Muscle layer of colon (tissue), 2 donors: ENCODE measurements around the gene MSLN.
A peak's percentile ranks its signal among the peaks of the same experiment; 100 is the strongest.

ENCODE experiments used
- H3K27ac ChIP-seq: one replicate; pipeline ENCODE4 v1.7.0; 2013; ENCODE audit warnings: low read depth, mild to moderate bottlenecking, low read length, moderate library complexity
- H3K27me3 ChIP-seq, 2 donors: one replicate each; pipeline ENCODE4 v1.7.0; 2013; ENCODE audit warnings: low read length in 2 of 2, mild to moderate bottlenecking in 2 of 2; ENCODE audit not compliant: insufficient read depth in 2 of 2, control insufficient read depth in 1 of 2
- H3K36me3 ChIP-seq: one replicate; pipeline ENCODE4 v1.7.0; 2013; ENCODE audit warnings: mild to moderate bottlenecking, low read length; ENCODE audit not compliant: insufficient read depth
- H3K4me1 ChIP-seq: one replicate; pipeline ENCODE4 v1.7.0; 2013; ENCODE audit warnings: mild to moderate bottlenecking, low read length; ENCODE audit not compliant: insufficient read depth
- H3K4me3 ChIP-seq, 2 donors: one replicate each; pipeline ENCODE4 v1.7.0; 2013; ENCODE audit warnings: low read length in 2 of 2, low read depth in 1 of 2, mild to moderate bottlenecking in 1 of 2, moderate library complexity in 1 of 2
- H3K9ac ChIP-seq: one replicate; pipeline ENCODE4 v1.7.0; 2013; ENCODE audit warnings: low read length
- H3K9me3 ChIP-seq: one replicate; pipeline ENCODE4 v1.7.0; 2013; ENCODE audit warnings: mild to moderate bottlenecking, low read length
- donor health status: abdominal sarcoma.
- donor health status: Adenocarcinoma of cecum.

The MSLN gene

DNA sequence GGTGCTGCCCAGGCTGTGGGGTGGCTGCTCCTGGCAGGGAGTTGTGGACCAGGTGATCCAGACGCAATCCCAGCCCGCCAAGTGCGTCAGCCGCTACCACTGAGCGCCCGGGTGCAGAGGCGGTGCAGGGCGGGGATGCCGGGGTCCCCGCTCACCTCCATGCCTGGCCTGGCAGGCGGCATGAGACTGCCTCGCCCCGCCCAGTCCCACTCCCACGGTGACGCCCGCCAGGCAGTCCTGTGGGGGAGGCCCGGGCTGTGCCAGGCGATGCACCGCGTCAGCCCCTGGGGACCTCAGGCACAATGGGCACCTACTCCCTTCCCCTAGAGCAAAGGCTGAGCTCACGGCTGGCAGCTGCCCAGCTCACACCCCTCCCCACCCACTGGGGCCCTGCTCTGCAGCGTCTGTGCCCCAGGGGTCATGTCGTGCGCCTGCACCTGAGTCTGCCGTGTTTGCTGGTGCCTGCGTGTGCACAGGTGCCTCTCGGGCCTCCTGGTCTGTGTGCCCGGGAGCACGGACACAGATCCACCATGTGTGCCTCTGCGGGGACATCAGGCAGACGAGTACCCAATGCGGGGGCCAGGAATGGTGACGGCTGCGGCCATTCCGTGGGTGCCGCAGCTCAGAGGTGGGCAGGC lies 22.4 kb downstream of the MSLN start:
- Histone ChIP-seq H3K36me3 (no peaks in the 10 kb centered on the region), H3K4me3 (no peak overlapping the region), H3K9ac (no peak overlapping the region), H3K9me3 (no peaks in the 10 kb centered on the region), H3K27ac (no peak overlapping the region), H3K4me1 (peaks cover 7% of the 10 kb centered on the region), H3K27me3 (peaks cover 0 to 47% of the 10 kb centered on the region in 2 donors)

DNA sequence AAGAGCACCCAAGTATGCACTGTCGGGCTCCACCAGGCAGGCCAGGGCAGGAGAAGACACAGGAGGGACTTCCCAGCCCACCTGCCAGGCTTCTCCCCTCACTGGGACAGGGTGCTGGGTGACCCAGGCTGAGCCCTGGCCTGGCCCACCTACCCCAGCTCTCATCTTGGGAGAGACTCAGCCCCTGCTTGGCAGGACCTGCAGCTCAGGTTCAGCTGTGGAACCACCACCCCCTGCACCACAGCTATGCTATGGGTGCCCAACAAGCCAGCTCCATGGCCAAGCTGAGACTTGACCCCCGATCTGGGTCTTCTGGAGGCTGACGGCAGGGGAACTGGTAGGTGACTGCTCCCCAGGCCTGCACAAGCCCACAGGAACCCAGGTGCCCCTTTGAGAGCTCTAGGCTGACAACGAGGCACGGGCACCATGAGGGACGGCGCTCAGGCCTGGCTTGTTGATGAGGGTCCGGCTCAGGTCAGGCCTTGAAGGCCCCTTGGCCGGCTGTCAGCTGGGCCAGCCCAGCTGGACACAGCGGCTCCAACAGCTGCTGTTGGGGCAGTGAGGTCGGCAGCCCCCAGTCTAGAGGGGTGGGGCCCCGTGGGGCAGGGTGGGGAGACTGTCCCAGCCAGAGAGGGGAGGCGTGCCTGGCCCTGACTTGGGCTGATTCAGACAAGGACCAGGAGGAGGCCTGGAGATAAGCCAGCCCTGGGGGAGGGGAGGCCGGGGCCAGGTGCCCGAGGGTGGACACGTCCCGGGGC lies 23.0 kb downstream of the MSLN start:
- no peak overlapping the region for H3K9ac ChIP-seq
- H3K36me3 ChIP-seq = no peaks in the 10 kb centered on the region
- no peak overlapping the region for H3K4me3 ChIP-seq
- peaks cover 7% of the 10 kb centered on the region for H3K4me1 ChIP-seq
- no peaks in the 10 kb centered on the region for H3K9me3 ChIP-seq
- H3K27ac ChIP-seq = no peak overlapping the region
- H3K27me3 ChIP-seq = peaks cover 0 to 40% of the 10 kb centered on the region in 2 donors

DNA sequence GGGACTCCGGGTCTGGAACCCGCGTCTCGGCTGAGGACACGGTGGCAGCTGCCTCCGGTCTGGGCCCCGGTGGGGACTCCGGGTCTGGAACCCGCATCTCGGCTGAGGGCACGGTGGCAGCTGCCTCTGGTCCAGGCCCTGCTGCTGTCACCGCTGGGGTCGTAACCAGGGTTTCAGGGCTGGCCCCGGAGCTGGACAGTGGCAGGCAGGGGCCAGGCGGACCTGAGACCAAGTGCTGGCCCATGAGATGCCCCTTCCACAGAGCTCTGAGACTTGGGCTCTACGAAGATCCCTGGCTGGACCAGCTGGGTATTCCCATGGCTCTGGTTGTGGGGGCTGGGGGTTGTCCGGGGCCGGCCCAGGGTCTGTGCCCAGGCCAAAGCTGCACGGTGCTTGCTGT lies 23.9 kb downstream of the MSLN start:
- H3K9ac ChIP-seq = no peak overlapping the region
- peaks cover 0 to 36% of the 10 kb centered on the region in 2 donors for H3K27me3 ChIP-seq
- H3K9me3 ChIP-seq = no peaks in the 10 kb centered on the region
- H3K4me1 ChIP-seq = peaks cover 13% of the 10 kb centered on the region
- H3K36me3 ChIP-seq = no peaks in the 10 kb centered on the region
- no peak overlapping the region for H3K4me3 ChIP-seq
- no peak overlapping the region for H3K27ac ChIP-seq

DNA sequence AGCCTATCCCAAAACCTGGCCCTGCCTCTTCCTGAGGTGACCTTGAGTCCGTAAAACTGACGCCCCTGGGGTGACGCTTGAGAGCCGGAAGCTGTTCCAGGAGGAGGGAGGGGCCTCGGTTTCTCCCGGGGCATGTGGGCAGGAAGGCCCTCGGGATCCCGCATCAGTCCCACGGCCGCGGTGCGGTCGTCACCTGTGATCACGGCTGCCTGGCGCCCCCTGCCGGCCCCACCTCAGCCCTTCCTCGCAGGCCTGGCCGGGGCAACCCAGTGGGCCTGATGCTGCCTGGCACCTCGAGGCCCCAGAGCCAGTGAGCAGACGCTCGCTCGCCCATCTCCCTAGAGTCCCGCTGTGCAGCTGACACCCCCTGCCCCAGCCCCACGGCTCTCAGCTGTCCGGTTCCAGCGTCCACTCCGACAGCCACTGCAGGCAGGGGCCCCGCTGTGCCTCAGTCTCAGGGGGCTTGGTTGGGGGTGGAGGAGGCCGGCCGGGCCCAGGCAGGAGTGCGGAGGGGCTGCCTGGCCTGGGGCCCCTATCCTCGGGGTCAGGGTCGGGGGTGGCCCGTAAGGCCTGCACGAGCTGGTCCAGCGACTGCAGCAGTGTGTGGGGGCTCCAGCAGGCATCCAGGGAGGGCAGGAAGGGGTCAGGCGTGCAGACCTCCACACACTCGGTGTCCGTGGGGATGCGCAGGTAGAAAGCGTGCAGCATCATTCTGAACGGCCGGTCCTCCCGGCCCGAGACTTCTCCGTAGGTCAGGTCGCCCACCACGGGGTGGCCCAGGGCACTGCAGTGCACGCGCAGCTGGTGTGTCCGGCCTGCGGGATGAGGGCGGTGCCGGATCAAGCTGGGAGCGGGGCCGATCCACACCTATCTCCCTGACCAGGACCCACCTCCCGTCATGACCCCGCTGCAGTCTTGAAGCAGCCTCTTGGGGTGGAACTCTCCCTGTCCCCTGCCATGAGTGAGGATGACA lies 25.3 kb downstream of the MSLN start:
- no peak overlapping the region for H3K27ac ChIP-seq

DNA sequence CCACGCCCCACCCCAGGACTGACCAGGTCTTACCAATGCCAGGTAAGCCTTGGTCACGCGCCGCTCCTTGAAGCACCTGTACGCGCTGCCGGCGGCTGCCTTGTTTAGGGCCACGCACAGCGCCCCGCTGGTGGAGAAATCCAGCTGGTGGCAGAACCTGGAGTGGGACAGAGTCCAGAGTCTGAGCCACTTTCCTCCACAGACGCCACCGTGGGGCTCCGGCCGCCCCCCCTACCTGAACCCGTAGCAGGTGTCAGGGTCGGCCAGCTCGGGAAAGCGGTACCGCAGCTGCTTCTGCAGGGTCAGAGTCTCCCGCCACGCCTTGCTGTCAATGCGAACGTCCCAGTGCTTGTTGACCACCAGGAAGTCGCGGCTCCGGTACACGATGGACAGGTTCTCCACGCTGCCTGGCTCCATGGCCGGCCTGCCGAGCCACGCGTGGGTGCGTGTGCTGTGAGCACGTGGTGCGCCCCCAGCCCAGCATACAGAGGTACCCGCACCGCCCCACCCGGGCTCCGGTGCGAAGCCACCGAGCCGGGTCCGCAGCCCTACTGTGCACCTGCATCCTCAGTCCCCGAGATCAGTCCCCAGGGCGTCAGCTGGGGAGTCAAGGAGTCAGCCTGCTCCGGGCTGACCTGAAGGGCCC lies 26.9 kb downstream of the MSLN start:
- Histone ChIP-seq H3K4me3 (peak overlapping the region; percentile 77 to 83), H3K9me3 (no peaks in the 10 kb centered on the region), H3K27me3 (peaks cover 0 to 14% of the 10 kb centered on the region in 2 donors), H3K36me3 (no peaks in the 10 kb centered on the region), H3K9ac (peak overlapping the region; percentile 44), H3K4me1 (peaks cover 13% of the 10 kb centered on the region), H3K27ac (peak overlapping the region; percentile 58)

More for the DNA sequence above, 25.3 kb downstream of the MSLN start:
- Histone ChIP-seq H3K4me3 (no peak overlapping the region), H3K9me3 (no peaks in the 10 kb centered on the region), H3K27me3 (peaks cover 0 to 27% of the 10 kb centered on the region in 2 donors), H3K9ac (no peak overlapping the region), H3K4me1 (peaks cover 13% of the 10 kb centered on the region), H3K36me3 (no peaks in the 10 kb centered on the region)

DNA sequence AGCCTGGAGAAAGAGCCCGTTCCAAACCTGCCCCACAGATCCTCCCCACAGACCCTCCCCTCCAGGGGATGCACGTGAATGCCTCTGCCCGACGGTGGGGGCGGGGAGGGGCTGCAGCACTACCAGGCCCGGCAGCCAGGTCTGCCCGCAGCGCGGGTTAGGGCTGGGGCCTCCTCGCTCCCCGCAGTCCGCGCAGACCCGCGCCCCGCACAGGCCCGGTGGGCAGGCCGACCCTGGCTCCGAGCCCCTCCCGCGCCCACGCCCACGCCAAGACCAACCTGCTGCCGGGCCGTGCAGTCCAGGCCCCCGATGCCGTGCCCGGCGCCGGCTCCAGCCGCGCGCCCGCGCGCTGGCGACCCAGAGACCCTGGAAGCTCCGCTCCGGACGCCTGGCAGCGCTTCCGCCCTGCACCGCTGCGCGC lies 27.5 kb downstream of the MSLN start, which contains the start of gene RPUSD1:
Gene RPUSD1 (minus strand): TSS at position 404 of the 421 bp plus-strand sequence. CDS start 644 bp downstream, outside the sequence.
- Histone ChIP-seq H3K27ac (peak within 1 kb of the TSS; percentile 74), H3K9me3 (no peaks in the 10 kb centered on the region), H3K4me1 (peaks cover 13% of the 10 kb centered on the region), H3K4me3 (peak within 1 kb of the TSS; percentile 77 to 83), H3K27me3 (peaks cover 0 to 8% of the 10 kb centered on the region in 2 donors), H3K9ac (peak within 1 kb of the TSS; percentile 44), H3K36me3 (no peaks in the 10 kb centered on the region)

DNA sequence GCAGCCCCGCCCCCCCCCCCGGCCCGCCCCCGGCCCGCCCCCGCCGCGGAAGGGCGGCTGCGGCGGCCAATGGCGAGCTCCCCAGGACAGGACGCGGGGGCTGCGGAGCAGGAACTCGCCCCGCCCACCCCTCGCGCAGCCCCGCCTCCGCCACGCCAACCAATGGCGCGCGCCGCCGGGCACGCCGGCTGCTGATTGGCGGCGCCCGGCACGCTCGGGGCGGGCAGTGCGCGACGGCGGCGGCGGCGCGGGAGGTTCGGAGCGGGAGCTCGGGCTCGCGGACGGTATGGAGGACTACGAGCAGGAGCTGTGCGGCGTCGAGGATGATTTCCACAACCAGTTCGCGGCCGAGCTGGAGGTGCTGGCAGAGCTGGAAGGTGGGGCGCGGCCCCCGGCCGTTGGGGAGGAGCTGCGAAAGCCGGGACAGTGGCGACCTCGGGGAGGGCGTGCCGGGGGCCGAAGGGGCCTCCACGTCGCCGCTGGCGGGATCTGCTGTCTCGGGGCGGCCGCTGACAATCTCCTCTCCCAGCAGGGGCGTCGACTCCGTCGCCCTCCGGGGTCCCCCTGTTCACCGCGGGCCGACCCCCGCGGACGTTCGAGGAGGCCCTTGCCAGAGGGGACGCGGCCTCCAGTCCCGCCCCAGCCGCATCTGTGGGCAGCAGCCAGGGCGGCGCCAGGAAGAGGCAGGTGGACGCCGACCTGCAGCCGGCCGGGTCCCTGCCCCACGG lies 28.0 kb downstream of the MSLN start, which contains the start of gene CHTF18:
Gene CHTF18 (plus strand): TSS at position 222 of the 728 bp plus-strand sequence. CDS start 65 bp downstream, at position 287.
- Histone ChIP-seq H3K9ac (peak within 1 kb of the TSS; percentile 44), H3K4me1 (peaks cover 13% of the 10 kb centered on the region)

DNA sequence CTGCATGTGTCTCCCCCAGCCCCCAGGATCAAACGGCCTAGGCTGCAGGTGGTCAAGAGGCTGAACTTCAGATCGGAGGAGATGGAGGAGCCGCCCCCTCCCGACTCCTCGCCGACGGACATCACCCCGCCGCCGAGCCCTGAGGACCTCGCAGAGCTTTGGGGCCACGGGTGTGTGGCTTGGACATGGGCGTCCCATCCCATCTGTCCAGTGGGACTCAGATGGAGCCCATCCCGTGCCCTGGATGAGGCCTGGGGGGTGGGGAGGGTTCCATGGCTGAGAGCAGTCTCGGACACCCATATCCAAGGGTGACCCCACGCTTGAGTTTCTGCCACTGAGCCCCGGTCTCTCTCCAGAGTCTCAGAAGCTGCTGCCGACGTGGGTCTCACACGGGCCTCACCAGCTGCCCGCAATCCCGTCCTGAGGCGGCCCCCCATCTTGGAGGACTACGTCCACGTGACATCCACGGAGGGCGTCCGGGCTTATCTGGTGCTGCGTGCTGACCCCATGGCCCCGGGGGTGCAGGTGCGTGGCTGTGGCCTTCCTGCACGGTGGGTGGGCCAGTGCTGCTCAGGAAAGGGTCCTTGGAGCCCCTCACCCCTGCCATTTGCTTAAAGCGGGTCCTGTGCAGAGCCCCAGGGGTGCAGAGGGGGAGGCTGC lies 28.8 kb downstream of the MSLN start:
- Histone ChIP-seq H3K4me3 (peak overlapping the region in 1 of 2 donors; percentile 56), H3K27ac (no peak overlapping the region), H3K36me3 (no peaks in the 10 kb centered on the region), H3K4me1 (peaks cover 13% of the 10 kb centered on the region), H3K9ac (no peak overlapping the region), H3K27me3 (no peaks in the 10 kb centered on the region), H3K9me3 (no peaks in the 10 kb centered on the region)

More for the DNA sequence above, 28.0 kb downstream of the MSLN start, which contains the start of gene CHTF18:
- peak within 1 kb of the TSS; percentile 74 for H3K27ac ChIP-seq
- H3K4me3 ChIP-seq = peak within 1 kb of the TSS; percentile 77 to 83
- no peaks in the 10 kb centered on the region for H3K36me3 ChIP-seq
- peaks cover 0 to 3% of the 10 kb centered on the region in 2 donors for H3K27me3 ChIP-seq
- H3K9me3 ChIP-seq = no peaks in the 10 kb centered on the region

DNA sequence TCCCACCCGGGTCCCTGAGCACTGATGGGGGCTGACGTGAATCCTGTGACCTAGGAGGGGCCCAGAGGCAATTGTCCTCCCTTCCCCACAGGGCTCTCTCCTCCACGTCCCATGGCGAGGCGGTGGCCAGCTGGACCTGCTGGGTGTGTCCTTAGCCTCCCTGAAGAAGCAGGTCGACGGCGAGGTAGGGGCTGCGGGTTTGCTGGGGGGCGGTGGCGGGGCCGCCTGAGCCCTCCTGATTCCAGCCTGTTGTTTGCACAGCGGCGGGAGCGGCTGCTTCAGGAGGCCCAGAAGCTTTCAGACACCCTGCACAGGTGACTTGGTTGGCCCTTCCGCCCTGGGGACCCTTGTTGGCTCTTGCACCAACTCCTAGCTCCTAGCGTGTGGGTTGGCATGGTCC lies 29.6 kb downstream of the MSLN start:
- no peak overlapping the region for H3K4me3 ChIP-seq
- H3K9me3 ChIP-seq = no peaks in the 10 kb centered on the region
- H3K27ac ChIP-seq = no peak overlapping the region
- no peak overlapping the region for H3K9ac ChIP-seq
- peaks cover 13% of the 10 kb centered on the region for H3K4me1 ChIP-seq
- no peaks in the 10 kb centered on the region for H3K27me3 ChIP-seq
- no peaks in the 10 kb centered on the region for H3K36me3 ChIP-seq

DNA sequence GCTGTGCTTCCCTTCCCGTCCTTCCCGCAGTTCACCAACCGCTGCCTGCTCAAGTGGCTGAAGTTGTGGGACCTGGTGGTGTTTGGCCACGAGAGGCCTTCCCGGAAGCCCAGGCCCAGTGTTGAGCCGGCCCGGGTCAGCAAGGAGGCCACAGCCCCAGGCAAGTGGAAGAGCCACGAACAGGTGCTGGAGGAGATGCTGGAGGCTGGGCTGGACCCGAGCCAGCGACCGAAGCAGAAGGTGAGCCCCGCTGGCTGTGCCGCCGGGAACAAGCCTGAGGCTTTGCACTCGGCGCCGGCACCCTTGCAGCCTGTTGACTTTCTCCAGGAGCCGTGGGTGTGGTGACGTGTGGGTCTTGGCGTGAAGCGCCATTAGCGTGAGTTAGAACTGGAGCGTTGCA lies 30.6 kb downstream of the MSLN start:
- peaks cover 0 to 2% of the 10 kb centered on the region in 2 donors for H3K27me3 ChIP-seq
- no peaks in the 10 kb centered on the region for H3K9me3 ChIP-seq
- H3K4me3 ChIP-seq = no peak overlapping the region
- H3K9ac ChIP-seq = no peak overlapping the region
- H3K4me1 ChIP-seq = peaks cover 13% of the 10 kb centered on the region
- H3K36me3 ChIP-seq = no peaks in the 10 kb centered on the region
- H3K27ac ChIP-seq = no peak overlapping the region
